Uterus (tissue), 4 donors: ENCODE measurements around the gene LRRC2. TPM values are rescaled to one million over a fixed set of nuclear protein-coding genes. Genes with fewer than 3 reads are reported as not detected.
"Not testable (repeated sequence)": the region's sequence is repeated elsewhere in the genome, so short reads cannot be mapped to it uniquely, and the experiment has no call there.

Experiments used
- DNase-seq, 2 donors: peaks; one replicate each; pipeline ENCODE4 v3.0.0-alpha.2; 2019 to 2020
- H3K27ac ChIP-seq, 2 donors: fragments of 200-600 bp; sonication (generic); 1 replicate in 1 of 2; 2 replicates in 1 of 2; pipeline ENCODE4 v1.5.1; 2016 to 2018
- H3K27me3 ChIP-seq, 2 donors: fragments of 200-600 bp; sonication (generic); one replicate each; pipeline ENCODE4 v1.5.1; 2018 to 2019; ENCODE audit warnings: control low read depth in 1 of 2
- H3K36me3 ChIP-seq, 2 donors: fragments of 200-600 bp; sonication (generic); one replicate each; pipeline ENCODE4 v1.5.1; 2019; ENCODE audit warnings: control low read depth in 1 of 2
- H3K4me1 ChIP-seq, 2 donors: fragments of 200-600 bp; sonication (generic); one replicate each; pipeline ENCODE4 v1.5.1; 2018 to 2019; ENCODE audit warnings: control low read depth in 1 of 2
- H3K4me3 ChIP-seq, 2 donors: fragments of 200-600 bp; sonication (generic); 1 replicate in 1 of 2; 2 replicates in 1 of 2; pipeline ENCODE4 v1.5.1; 2018 to 2019; ENCODE audit warnings: mild to moderate bottlenecking in 1 of 2
- H3K9me3 ChIP-seq, 2 donors: fragments of 200-600 bp; sonication (generic); one replicate each; pipeline ENCODE4 v1.5.1; 2019; ENCODE audit warnings: control low read depth in 1 of 2
- POLR2A ChIP-seq, 2 donors: fragments of 450-650 bp; IDR thresholded peaks; one replicate each; pipeline ENCODE4 v1.6.1; 2016; ENCODE audit warnings: antibody characterized with exemption in 2 of 2, mild to moderate bottlenecking in 1 of 2, moderate library complexity in 1 of 2
- intact Hi-C: fragments of 100-400 bp; cut with DNase I; formaldehyde crosslinking; loops from one replicate; pipeline ENCODE4 v1.15.1; 2023; ENCODE audit warnings: low total_unique reads
- total RNA-seq, 4 donors: library from RNA; depleted of rRNA in 3 of 4; stranded (reverse); fragments of >200 nt in 3 of 4; gene quantifications; one replicate each; pipeline versions ENCODE4 v1.1.0 to v1.2.4, GENCODE V29; 2014 to 2023
- TF ChIP-seq, protein P1 (sequence below), 4 experiments: fragments of 200-600 bp in 2 of 4; fragments of 450-650 bp in 2 of 4; sonication (generic) in 2 of 4; IDR thresholded peaks; one replicate each; pipeline ENCODE4 v1.5.1; 2016 to 2019; ENCODE audit warnings: antibody characterized with exemption in 4 of 4, mild to moderate bottlenecking in 2 of 4, moderate library complexity in 1 of 4
- donor health status: DM: yes; HTN: yes; CAD: no.

The LRRC2 gene
- total RNA-seq, 4 donors from 2014 or later: 1.0 to 10.7 (median 5.9) TPM

DNA sequence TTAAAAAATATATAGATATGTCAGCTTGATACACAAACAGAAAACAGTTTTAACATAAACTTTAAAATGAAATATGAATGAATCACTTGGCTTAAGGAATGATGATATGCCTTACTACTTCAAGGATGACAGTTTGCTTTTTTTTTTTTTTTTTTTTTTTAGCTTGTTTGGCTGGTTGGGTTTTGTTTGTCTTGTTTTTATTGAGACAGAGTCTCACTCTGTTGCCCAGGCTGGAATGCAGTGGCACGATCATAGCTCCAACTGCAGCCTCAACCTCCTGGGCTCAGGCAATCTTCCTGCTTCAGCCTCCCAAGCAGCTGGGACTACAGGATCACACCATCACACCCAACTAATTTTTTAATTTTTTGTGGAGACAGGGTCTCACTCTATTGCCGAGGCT is 14.5 kb downstream of the LRRC2 start:
- Histone ChIP-seq H3K27ac (no peak overlapping the region), H3K9me3 (no peaks in the 10 kb centered on the region), H3K4me3 (no peak overlapping the region), H3K27me3 (no peaks in the 10 kb centered on the region), H3K36me3 (no peaks in the 10 kb centered on the region), H3K4me1 (no peaks in the 10 kb centered on the region)
- intact Hi-C loops: no loop called here
- DNase-seq: no peak
- TF ChIP-seq, protein P1, sequence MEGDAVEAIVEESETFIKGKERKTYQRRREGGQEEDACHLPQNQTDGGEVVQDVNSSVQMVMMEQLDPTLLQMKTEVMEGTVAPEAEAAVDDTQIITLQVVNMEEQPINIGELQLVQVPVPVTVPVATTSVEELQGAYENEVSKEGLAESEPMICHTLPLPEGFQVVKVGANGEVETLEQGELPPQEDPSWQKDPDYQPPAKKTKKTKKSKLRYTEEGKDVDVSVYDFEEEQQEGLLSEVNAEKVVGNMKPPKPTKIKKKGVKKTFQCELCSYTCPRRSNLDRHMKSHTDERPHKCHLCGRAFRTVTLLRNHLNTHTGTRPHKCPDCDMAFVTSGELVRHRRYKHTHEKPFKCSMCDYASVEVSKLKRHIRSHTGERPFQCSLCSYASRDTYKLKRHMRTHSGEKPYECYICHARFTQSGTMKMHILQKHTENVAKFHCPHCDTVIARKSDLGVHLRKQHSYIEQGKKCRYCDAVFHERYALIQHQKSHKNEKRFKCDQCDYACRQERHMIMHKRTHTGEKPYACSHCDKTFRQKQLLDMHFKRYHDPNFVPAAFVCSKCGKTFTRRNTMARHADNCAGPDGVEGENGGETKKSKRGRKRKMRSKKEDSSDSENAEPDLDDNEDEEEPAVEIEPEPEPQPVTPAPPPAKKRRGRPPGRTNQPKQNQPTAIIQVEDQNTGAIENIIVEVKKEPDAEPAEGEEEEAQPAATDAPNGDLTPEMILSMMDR (IDR thresholded peaks at IDR 0.05): no peak
- no peak for TF ChIP-seq POLR2A (IDR thresholded peaks at IDR 0.05)

DNA sequence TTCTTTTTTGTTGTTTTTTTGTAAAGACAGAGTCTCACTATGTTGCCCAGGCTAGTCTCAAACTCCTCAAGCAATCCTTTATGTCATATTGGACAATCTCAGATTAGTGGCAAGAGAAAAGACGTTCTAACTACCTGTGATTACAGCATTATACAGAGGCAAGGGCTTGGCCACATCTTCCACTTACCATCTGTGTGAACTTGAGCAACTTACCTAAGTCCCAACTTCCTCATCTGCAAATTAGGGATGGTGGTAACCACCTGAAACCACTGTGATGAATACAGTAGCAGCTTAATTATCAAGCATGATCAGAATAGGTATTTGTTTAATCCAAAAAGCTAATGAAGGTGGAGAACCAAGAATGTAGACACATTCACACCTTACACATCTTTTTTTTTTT is 16.1 kb downstream of the LRRC2 start:
- H3K36me3 ChIP-seq: no peaks in the 10 kb centered on the region
- H3K4me3 ChIP-seq: no peak overlapping the region
- H3K4me1 ChIP-seq: no peaks in the 10 kb centered on the region
- H3K27me3 ChIP-seq: no peaks in the 10 kb centered on the region
- intact Hi-C loops: no loop called here
- H3K9me3 ChIP-seq: no peaks in the 10 kb centered on the region
- no peak for DNase-seq
- TF ChIP-seq POLR2A (IDR thresholded peaks at IDR 0.05): no peak
- TF ChIP-seq, protein P1 (IDR thresholded peaks at IDR 0.05): no peak
- H3K27ac ChIP-seq: no peak overlapping the region

DNA sequence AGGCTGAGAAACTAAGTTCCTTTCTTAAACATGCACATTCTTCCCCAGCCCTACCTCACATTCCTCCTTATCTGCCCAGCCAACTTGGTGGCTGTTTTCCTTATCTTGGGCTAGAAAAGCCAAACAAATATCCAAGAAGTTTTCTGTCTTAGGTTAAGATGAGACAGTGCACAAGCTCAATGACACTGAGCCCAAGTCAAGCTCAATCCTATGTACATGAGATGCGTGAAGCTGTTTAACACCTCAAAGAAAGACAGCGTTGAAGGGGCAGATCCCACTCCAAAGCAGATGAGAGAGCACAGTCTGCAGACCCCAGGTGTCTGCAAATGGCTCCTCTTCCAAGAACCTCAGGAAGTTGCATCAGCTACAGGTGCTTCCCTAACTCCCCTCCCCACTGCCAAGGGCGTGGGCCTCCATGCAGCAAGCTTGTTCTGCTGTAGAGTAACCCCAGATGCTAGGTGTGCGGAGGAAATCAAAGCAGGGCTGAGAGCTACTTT is 16.6 kb downstream of the LRRC2 start:
- H3K36me3 ChIP-seq: no peaks in the 10 kb centered on the region
- H3K9me3 ChIP-seq: no peaks in the 10 kb centered on the region
- intact Hi-C loops: no loop called here
- H3K27ac ChIP-seq: no peak overlapping the region
- H3K27me3 ChIP-seq: no peaks in the 10 kb centered on the region
- no peak for DNase-seq
- no peak overlapping the region for H3K4me3 ChIP-seq
- H3K4me1 ChIP-seq: no peaks in the 10 kb centered on the region
- TF ChIP-seq POLR2A (IDR thresholded peaks at IDR 0.05): no peak

DNA sequence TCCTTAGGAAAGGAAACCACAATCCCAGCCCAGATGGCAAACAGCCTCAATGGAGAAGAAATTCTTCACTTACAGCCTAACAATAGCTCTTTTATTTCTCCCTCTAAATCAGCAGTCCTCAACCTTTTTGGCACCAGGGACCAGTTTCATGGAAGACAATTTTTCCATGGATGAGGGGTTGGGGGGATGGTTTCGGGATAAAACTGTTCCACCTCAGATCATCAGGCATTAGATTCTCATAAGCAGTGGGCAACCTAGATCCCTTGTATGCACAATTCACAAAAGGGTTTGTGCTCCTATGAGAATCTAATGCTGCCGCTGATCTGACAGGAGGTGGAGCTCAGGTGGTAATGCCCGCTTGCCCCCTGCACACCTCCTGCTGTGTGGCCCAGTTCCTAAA is 17.5 kb downstream of the LRRC2 start:
- H3K4me3 ChIP-seq, DNase-seq, H3K27me3 ChIP-seq, H3K4me1 ChIP-seq, H3K36me3 ChIP-seq, intact Hi-C loops, H3K9me3 ChIP-seq, H3K27ac ChIP-seq: not testable (repeated sequence)

DNA sequence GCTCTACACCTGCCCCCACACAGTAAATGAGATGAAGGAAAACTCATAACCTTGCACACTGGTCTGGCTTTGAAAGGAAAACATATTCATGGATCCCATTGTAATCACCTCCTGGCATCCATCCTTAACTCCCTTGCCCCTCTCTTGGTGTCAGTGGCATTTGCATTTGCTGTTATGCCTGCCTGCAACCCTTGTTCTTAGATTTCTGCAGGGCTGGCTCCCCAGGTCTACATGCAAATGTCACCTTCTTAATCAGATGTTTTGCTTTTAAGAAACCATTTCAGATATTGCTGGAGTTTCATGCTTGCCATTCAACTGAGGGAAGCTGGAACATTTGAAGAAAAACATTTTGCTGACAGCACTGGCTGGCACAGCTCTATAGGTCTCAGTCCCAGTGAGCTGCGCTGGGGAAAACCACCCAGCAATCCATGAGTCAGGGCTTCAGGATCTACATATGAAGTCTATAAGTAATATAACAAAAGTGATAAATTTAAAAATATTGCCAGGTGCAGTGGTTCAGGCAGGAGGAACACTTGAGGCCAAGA is 19.1 kb downstream of the LRRC2 start:
- Histone ChIP-seq H3K4me3 (no peak overlapping the region), H3K27ac (no peak overlapping the region), H3K36me3 (no peaks in the 10 kb centered on the region), H3K27me3 (no peaks in the 10 kb centered on the region), H3K9me3 (no peaks in the 10 kb centered on the region), H3K4me1 (no peaks in the 10 kb centered on the region)
- TF ChIP-seq, protein P1 (IDR thresholded peaks at IDR 0.05): no peak
- no peak for TF ChIP-seq POLR2A (IDR thresholded peaks at IDR 0.05)
- no peak for DNase-seq
- intact Hi-C loops: no loop called here

DNA sequence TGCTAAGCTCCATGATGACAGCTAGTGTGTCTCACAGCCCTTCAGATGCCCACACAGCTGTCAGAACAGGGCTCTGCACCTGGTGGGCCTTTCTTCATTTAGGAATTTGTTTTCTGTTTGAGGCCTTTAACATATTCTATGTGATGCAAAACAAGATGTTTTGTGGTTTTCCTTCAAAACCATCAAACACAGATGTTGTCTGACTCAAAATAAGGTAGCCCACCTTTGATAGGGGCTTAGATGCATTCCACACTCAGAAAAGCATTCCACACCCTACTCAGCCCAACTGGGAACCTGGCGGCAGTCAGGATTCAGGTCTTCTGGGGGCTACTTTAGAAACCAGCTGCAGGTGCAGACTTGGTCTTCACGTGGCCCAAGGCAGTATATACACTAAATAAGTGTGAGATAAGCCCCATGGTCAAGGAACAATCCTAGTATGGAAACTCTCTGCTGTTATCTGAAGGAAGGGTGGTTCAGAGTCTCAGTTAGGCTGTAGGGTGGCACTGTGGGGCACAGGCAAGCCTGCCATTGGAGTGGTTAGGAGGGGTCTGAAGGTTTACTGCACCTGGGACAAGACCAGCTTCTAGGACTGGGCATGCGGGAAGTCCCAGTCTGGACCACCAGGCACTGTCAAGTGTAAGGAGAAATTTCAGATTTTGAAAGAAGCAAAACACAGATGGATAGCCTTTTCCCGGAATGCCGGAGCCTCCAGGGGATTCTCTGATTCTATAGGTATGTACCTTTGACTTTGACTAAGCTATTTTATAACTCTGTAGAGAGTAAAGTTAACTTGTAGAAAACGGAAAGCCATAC is 20.1 kb downstream of the LRRC2 start:
- intact Hi-C loops: no loop called here
- no peak overlapping the region for H3K27ac ChIP-seq
- no peaks in the 10 kb centered on the region for H3K9me3 ChIP-seq
- TF ChIP-seq POLR2A (IDR thresholded peaks at IDR 0.05): no peak
- TF ChIP-seq, protein P1 (IDR thresholded peaks at IDR 0.05): no peak
- no peaks in the 10 kb centered on the region for H3K27me3 ChIP-seq
- no peak overlapping the region for H3K4me3 ChIP-seq
- H3K36me3 ChIP-seq: no peaks in the 10 kb centered on the region
- no peak for DNase-seq
- no peaks in the 10 kb centered on the region for H3K4me1 ChIP-seq
